ENCODE data around the gene SEPTIN1. TPM values are rescaled to one million over a fixed set of nuclear protein-coding genes. Genes with fewer than 3 reads are reported as not detected.

The SEPTIN1 gene
- total RNA-seq, 4 donors from 2014 or later, result 0.86 to 2.5 (median 1.4) TPM

DNA sequence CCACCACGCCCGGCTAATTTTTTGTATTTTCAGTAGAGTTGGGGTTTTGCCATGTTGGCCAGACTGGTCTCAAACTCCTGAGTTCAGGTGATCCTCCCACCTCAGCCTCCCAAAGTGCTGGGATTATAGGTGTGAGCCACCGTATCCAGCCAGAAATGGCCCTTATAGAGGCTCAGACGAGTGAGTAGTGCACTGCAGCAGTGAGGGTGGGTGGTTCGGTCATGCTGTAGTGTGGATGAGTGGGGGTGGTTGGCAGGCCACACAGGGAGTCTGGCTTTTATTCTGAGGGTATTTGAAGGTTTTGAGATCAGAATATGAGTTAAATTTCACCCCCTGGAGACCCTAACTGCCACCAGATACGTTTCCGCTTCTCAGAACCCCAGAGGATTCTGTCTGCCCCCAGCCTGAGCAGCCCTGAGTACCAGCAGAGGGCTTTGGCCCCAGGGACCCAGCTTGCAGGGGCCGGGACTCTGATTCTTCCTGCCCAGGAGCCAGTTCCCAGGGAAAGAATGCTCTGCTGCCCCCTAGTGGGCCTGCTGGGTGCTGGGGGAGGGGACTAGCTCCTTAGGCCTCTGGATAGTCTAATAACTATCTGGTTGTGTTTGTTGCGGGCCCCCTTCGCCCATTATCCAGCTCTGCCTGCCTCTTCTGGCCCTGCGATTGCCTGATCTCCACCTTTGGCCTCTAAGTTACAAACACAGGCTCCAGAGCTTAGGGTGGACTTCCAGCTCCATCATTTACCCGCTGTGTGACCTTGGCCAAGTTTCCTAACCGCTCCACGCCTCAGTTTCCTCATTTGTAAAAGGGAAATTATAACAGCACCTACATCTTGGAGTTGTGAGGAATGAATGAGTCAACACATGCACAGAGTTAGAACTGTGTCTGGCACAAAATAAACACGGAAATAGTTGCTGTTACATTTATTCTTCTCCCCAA is 27.0 kb upstream of the SEPTIN1 start:
- no peak for TF ChIP-seq POLR2A (IDR thresholded peaks at IDR 0.05; ENCODE audit: low read depth)
- TF ChIP-seq, protein P1, sequence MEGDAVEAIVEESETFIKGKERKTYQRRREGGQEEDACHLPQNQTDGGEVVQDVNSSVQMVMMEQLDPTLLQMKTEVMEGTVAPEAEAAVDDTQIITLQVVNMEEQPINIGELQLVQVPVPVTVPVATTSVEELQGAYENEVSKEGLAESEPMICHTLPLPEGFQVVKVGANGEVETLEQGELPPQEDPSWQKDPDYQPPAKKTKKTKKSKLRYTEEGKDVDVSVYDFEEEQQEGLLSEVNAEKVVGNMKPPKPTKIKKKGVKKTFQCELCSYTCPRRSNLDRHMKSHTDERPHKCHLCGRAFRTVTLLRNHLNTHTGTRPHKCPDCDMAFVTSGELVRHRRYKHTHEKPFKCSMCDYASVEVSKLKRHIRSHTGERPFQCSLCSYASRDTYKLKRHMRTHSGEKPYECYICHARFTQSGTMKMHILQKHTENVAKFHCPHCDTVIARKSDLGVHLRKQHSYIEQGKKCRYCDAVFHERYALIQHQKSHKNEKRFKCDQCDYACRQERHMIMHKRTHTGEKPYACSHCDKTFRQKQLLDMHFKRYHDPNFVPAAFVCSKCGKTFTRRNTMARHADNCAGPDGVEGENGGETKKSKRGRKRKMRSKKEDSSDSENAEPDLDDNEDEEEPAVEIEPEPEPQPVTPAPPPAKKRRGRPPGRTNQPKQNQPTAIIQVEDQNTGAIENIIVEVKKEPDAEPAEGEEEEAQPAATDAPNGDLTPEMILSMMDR (IDR thresholded peaks at IDR 0.05), result peak; percentile 91 to 96 (median 95)
- TF ChIP-seq POLR2AphosphoS5 (IDR thresholded peaks at IDR 0.05), result peak; percentile 46 to 63
- TF ChIP-seq EP300 (IDR thresholded peaks at IDR 0.05), result no peak
- Histone ChIP-seq H3K9me3 (no peaks in the 10 kb centered on the region), H3K4me3 (peak overlapping the region in 2 of 4 donors; percentile 1 to 28), H3K4me1 (peaks cover 23 to 38% (median 31%) of the 10 kb centered on the region in 4 donors), H3K27me3 (no peaks in the 10 kb centered on the region), H3K27ac (replicated peaks in 1 of 4) (peak overlapping the region; percentile 5 to 94 (median 52)), H3K36me3 (peaks cover 0 to 38% (median 16%) of the 10 kb centered on the region in 4 donors)
- 36% methylated on average over 15 of the region's 15 CpGs for WGBS
- peak; percentile 97 for DNase-seq (ENCODE audit: extremely low spot score)
- intact Hi-C loops (cut with DNase I), result loop anchor here (10.0 kb wide), 2 partner anchors 55 to 315 kb away; partner anchors contain the start of genes CD2BP2, TBX6 and YPEL3

DNA sequence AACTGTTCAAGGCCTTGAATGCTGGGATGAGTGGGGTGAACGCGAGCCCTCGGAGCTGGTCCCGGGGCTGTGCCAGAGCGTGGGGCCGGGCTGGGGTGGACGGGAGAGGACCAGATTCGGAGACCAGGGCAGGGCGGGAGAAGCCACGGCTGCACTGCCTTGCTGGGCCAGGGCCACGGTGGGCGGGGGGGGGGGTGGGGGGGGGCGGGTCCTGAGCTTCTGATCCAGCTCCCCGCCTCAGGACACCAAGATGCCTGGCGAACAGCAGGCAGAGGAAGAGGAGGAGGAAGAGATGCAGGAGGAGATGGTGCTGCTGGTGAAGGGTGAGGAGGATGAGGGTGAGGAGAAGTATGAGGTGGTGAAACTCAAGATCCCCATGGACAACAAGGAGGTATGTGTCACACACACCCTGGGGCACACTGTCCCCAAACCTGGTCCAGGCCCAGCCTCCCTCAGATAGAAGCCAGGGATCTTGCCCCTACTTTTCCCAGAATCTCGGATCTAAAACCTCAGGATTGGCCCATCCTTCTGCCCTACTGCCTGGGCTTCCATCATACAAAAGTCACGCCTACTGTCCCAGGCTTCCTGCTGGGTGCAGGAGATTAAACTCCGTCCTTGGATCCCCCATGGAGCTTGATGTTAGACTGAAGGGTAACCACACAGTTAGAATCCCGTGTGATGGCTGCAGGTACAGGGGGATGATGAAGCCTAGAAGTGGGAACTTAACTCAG is 25.6 kb upstream of the SEPTIN1 start:
- intact Hi-C loops (cut with DNase I), result loop anchor here (10.0 kb wide), 2 partner anchors 53 to 313 kb away; partner anchors contain the start of genes CD2BP2, TBX6 and YPEL3
- peaks cover 0 to 24% (median 10%) of the 10 kb centered on the region in 4 donors for H3K36me3 ChIP-seq
- DNase-seq (ENCODE audit: extremely low spot score), result no peak
- H3K4me3 ChIP-seq, result peak overlapping the region; percentile 65 to 81 (median 68)
- no peaks in the 10 kb centered on the region for H3K27me3 ChIP-seq
- H3K9me3 ChIP-seq, result no peaks in the 10 kb centered on the region
- peak overlapping the region; percentile 81 to 94 (median 92) for H3K27ac ChIP-seq (replicated peaks in 1 of 4)
- TF ChIP-seq, protein P1 (IDR thresholded peaks at IDR 0.05), result no peak
- TF ChIP-seq POLR2A (IDR thresholded peaks at IDR 0.05; ENCODE audit: low read depth) (no peak), EP300 (IDR thresholded peaks at IDR 0.05) (no peak), POLR2AphosphoS5 (IDR thresholded peaks at IDR 0.05) (no peak)
- 12% methylated on average over 14 of the region's 19 CpGs for WGBS
- H3K4me1 ChIP-seq, result peaks cover 23 to 38% (median 31%) of the 10 kb centered on the region in 4 donors

DNA sequence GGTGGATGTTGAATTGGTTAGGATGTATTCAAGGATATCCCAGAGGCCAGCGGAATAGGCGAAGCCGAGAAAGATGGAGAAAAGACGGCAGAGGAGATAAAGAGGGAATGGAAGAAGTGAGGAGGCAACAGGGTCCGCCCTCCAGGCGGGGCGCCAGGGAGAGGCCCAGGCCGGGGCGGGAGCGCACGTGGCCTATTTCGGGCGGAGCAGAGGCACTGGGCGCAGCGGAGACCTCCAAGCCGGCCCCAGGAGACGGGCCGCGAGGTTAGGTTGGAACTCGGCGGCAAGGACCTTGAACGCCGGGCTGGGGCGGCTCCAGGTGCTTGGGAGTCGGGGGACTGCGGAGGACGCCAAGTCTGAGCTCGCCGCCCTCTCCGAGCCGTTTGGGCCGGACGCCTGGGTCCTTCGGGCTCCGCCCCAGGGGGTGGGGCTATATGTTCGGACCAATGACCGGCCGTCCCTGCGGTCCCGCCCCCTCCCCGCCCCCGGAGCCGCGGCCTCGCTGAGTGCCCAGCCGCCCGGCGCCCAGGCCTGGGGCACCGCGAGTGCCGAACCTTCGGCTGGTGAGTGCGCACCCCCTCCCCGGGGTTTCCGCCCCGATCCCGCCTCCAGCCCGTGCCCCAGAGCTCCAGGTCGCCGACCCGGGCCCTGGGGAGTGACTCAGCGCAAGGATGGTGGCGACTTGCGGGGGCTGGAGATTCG is 24.9 kb upstream of the SEPTIN1 start, which contains the start of gene ZNF771:
Gene ZNF771 (plus strand): TSS at position 505 of the 702 bp plus-strand sequence. CDS start 448 bp downstream, outside the sequence.
- intact Hi-C loops (cut with DNase I), result loop anchor here (10.0 kb wide), 2 partner anchors 52 to 312 kb away; partner anchors contain the start of genes CD2BP2, TBX6 and YPEL3
- DNase-seq (ENCODE audit: extremely low spot score), result peak; percentile 98
- WGBS, result under 1% methylated on average over 27 of the region's 65 CpGs
- Histone ChIP-seq H3K4me1 (peaks cover 23 to 38% (median 31%) of the 10 kb centered on the region in 4 donors), H3K36me3 (peaks cover 0 to 17% (median 8%) of the 10 kb centered on the region in 4 donors), H3K4me3 (peak within 1 kb of the TSS; percentile 65 to 81 (median 68)), H3K27me3 (no peaks in the 10 kb centered on the region), H3K9me3 (no peaks in the 10 kb centered on the region), H3K27ac (replicated peaks in 1 of 4) (peak within 1 kb of the TSS; percentile 81 to 94 (median 92))
- TF ChIP-seq, protein P1 (IDR thresholded peaks at IDR 0.05), result no peak
- TF ChIP-seq POLR2A (IDR thresholded peaks at IDR 0.05; ENCODE audit: low read depth), result no peak
- no peak for TF ChIP-seq EP300 (IDR thresholded peaks at IDR 0.05)
- TF ChIP-seq POLR2AphosphoS5 (IDR thresholded peaks at IDR 0.05), result peak; percentile 60 to 81

GRCh38 chr16:30406795-30407101 is 24.4 kb upstream of the SEPTIN1 start:
- no peak for TF ChIP-seq POLR2A (IDR thresholded peaks at IDR 0.05; ENCODE audit: low read depth)
- TF ChIP-seq EP300 (IDR thresholded peaks at IDR 0.05), result no peak
- no peak for TF ChIP-seq POLR2AphosphoS5 (IDR thresholded peaks at IDR 0.05)
- TF ChIP-seq, protein P1 (IDR thresholded peaks at IDR 0.05), result no peak
- WGBS, result 17% methylated on average over 14 of the region's 14 CpGs
- intact Hi-C loops (cut with DNase I), result loop anchor here (10.0 kb wide), 2 partner anchors 52 to 312 kb away; partner anchors contain the start of genes CD2BP2, TBX6 and YPEL3

More at GRCh38 chr16:30406795-30407101, 24.4 kb upstream of the SEPTIN1 start:
- H3K4me3 ChIP-seq, result peak overlapping the region; percentile 65 to 81 (median 68)
- DNase-seq (ENCODE audit: extremely low spot score), result no peak
- no peaks in the 10 kb centered on the region for H3K27me3 ChIP-seq
- H3K9me3 ChIP-seq, result no peaks in the 10 kb centered on the region
- peaks cover 0 to 12% (median 5%) of the 10 kb centered on the region in 4 donors for H3K36me3 ChIP-seq
- peaks cover 23 to 36% (median 31%) of the 10 kb centered on the region in 4 donors for H3K4me1 ChIP-seq
- peak overlapping the region; percentile 81 to 94 (median 92) for H3K27ac ChIP-seq (replicated peaks in 1 of 4)

Data from esophagus muscularis mucosa (tissue), 4 donors.